ENCODE results near the gene WDHD1. TPM values are rescaled to one million over a fixed set of nuclear protein-coding genes. Genes with fewer than 3 reads are reported as not detected.

The WDHD1 gene
- total RNA-seq, 2 experiments from 2014 or later: 33.5 to 60.3 TPM

DNA sequence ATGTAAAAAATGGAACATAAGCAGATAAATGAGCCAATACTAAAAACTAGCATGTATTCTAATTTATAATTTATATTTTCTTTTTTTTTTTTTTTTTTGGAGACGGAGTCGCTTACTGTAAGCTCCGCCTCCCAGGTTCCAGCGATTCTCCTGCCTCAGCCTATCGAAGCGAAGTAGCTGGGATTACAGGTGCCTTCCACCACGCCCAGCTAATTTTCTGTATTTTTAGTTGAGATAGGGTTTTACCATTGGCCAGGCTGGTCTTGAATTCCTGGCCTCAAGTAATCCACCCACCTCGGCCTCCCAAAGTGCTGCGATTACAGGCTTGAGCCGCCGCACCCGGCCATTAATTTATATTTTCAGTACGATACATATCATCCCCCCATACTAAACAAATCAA lies 27.2 kb upstream of the WDHD1 start:
- H3K4me2 ChIP-seq (ENCODE audit: low read length): peak overlapping the region; percentile 19; the same call in 1 of the 2 replicates
- ChIA-PET POLR2A (interaction anchor here (0.6 to 1.4 kb wide), 4 partner anchors 12 to 265 kb away, joined by 3 to 5 read pairs (median 4); no protein-coding TSS in a partner anchor), CTCF (ENCODE audit: unreplicated experiment) (no interaction called here)
- DNase-seq (ENCODE audit: low spot score): no peak
- peaks cover 76% of the 10 kb centered on the region for H3K79me2 ChIP-seq (ENCODE audit: insufficient read depth, low read depth, low read length)
- TF ChIP-seq, protein P1, sequence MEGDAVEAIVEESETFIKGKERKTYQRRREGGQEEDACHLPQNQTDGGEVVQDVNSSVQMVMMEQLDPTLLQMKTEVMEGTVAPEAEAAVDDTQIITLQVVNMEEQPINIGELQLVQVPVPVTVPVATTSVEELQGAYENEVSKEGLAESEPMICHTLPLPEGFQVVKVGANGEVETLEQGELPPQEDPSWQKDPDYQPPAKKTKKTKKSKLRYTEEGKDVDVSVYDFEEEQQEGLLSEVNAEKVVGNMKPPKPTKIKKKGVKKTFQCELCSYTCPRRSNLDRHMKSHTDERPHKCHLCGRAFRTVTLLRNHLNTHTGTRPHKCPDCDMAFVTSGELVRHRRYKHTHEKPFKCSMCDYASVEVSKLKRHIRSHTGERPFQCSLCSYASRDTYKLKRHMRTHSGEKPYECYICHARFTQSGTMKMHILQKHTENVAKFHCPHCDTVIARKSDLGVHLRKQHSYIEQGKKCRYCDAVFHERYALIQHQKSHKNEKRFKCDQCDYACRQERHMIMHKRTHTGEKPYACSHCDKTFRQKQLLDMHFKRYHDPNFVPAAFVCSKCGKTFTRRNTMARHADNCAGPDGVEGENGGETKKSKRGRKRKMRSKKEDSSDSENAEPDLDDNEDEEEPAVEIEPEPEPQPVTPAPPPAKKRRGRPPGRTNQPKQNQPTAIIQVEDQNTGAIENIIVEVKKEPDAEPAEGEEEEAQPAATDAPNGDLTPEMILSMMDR (conservative IDR thresholded peaks at IDR 0.05; ENCODE audit: low read length): no peak
- no peak for TF ChIP-seq EZH2phosphoT487 (IDR thresholded peaks at IDR 0.05; ENCODE audit: borderline replicate concordance, low read depth, low read length)
- no peak overlapping the region for H3K4me3 ChIP-seq (ENCODE audit: low read depth, low read length, poor library complexity, severe bottlenecking)
- H3K36me3 ChIP-seq (ENCODE audit: insufficient read depth, low read length): peaks cover 64% of the 10 kb centered on the region
- H3K27ac ChIP-seq (ENCODE audit: low read depth, low read length, poor library complexity, severe bottlenecking): no peak overlapping the region
- H3K9me2 ChIP-seq (ENCODE audit: insufficient read depth, low read length): no peaks in the 10 kb centered on the region
- H2AFZ ChIP-seq (ENCODE audit: low read length): no peak overlapping the region
- intact Hi-C loops (cut with micrococcal nuclease; ENCODE audit: unreplicated experiment): loop anchor here (10.0 kb wide), 1 partner anchor 221 kb away; the partner anchor contains the start of gene FBXO34
- H3K9me3 ChIP-seq (ENCODE audit: low read length): no peaks in the 10 kb centered on the region
- H4K20me1 ChIP-seq (ENCODE audit: insufficient read depth, low read length): peaks cover 32% of the 10 kb centered on the region
- BruUV-seq (replicated peaks): no TSS peak
- H3K4me1 ChIP-seq (ENCODE audit: insufficient read depth, low read length, poor library complexity, severe bottlenecking): peaks cover 20% of the 10 kb centered on the region

DNA sequence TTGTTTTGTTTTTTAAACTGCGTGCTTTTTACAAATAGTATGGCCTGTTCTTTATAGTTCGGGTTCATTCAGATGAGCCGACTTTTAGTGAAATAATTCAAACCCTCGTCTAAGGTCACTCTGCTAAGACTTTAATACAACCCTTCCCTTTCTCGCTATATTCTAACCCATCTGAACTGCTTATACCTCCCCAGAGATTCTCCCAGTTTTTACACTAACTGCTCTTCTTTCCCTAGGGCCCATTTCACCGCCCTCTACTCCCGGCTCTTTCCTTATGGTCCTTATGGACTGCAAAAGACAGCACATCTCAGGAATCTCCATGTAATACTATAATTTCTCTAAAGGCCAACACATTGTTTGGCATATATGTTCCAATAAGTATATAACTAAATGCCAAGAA lies 26.6 kb upstream of the WDHD1 start:
- H3K27ac ChIP-seq (ENCODE audit: low read depth, low read length, poor library complexity, severe bottlenecking): no peak overlapping the region
- BruUV-seq (replicated peaks): no TSS peak
- intact Hi-C loops (cut with micrococcal nuclease; ENCODE audit: unreplicated experiment): loop anchor here (10.0 kb wide), 1 partner anchor 221 kb away; the partner anchor contains the start of gene FBXO34
- TF ChIP-seq EZH2phosphoT487 (IDR thresholded peaks at IDR 0.05; ENCODE audit: borderline replicate concordance, low read depth, low read length): no peak
- TF ChIP-seq, protein P1 (conservative IDR thresholded peaks at IDR 0.05; ENCODE audit: low read length): no peak
- no peaks in the 10 kb centered on the region for H3K9me2 ChIP-seq (ENCODE audit: insufficient read depth, low read length)
- CTCF ChIA-PET (ENCODE audit: unreplicated experiment): no interaction called here
- POLR2A ChIA-PET: interaction anchor here (1.1 to 1.9 kb wide), 5 partner anchors 12 to 138 kb away, joined by 3 to 12 read pairs (median 3); partner anchors contain the start of gene DLGAP5
- H3K4me1 ChIP-seq (ENCODE audit: insufficient read depth, low read length, poor library complexity, severe bottlenecking): peaks cover 20% of the 10 kb centered on the region
- no peak for DNase-seq (ENCODE audit: low spot score)
- no peaks in the 10 kb centered on the region for H3K9me3 ChIP-seq (ENCODE audit: low read length)
- no peak overlapping the region for H2AFZ ChIP-seq (ENCODE audit: low read length)
- peaks cover 59% of the 10 kb centered on the region for H3K36me3 ChIP-seq (ENCODE audit: insufficient read depth, low read length)
- H4K20me1 ChIP-seq (ENCODE audit: insufficient read depth, low read length): peaks cover 32% of the 10 kb centered on the region
- H3K4me2 ChIP-seq (ENCODE audit: low read length): peak overlapping the region; percentile 87; the same call in 1 of the 2 replicates
- no peak overlapping the region for H3K4me3 ChIP-seq (ENCODE audit: low read depth, low read length, poor library complexity, severe bottlenecking)
- H3K79me2 ChIP-seq (ENCODE audit: insufficient read depth, low read depth, low read length): peaks cover 70% of the 10 kb centered on the region

DNA sequence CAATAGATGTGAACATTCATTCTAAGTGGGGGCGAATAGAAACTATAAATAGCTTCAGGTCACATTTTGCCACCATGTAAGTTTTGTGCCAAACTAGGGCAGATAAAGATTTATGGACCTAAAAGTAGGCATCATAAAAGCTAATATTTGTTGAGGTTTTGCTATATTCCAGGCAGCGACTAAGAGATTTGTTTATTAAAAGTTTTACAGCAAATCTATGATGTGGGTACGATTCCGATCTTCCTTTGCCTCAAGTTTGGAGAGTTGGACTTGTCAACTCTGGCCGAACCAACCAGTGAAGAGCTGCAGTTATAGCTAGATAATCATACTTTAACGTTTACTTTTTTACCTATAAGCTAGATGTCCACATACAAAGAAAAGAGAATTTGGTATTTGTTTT lies 26.1 kb upstream of the WDHD1 start:
- intact Hi-C loops (cut with micrococcal nuclease; ENCODE audit: unreplicated experiment): loop anchor here (10.0 kb wide), 1 partner anchor 222 kb away; the partner anchor contains the start of gene FBXO34
- H2AFZ ChIP-seq (ENCODE audit: low read length): no peak overlapping the region
- peaks cover 65% of the 10 kb centered on the region for H3K79me2 ChIP-seq (ENCODE audit: insufficient read depth, low read depth, low read length)
- peak overlapping the region; percentile 95 for H3K4me3 ChIP-seq (ENCODE audit: low read depth, low read length, poor library complexity, severe bottlenecking)
- H3K9me2 ChIP-seq (ENCODE audit: insufficient read depth, low read length): no peaks in the 10 kb centered on the region
- peaks cover 20% of the 10 kb centered on the region for H3K4me1 ChIP-seq (ENCODE audit: insufficient read depth, low read length, poor library complexity, severe bottlenecking)
- peaks cover 29% of the 10 kb centered on the region for H4K20me1 ChIP-seq (ENCODE audit: insufficient read depth, low read length)
- TF ChIP-seq EZH2phosphoT487 (IDR thresholded peaks at IDR 0.05; ENCODE audit: borderline replicate concordance, low read depth, low read length): no peak
- TF ChIP-seq, protein P1 (conservative IDR thresholded peaks at IDR 0.05; ENCODE audit: low read length): no peak
- CTCF ChIA-PET (ENCODE audit: unreplicated experiment): no interaction called here
- BruUV-seq (replicated peaks): no TSS peak
- peaks cover 54% of the 10 kb centered on the region for H3K36me3 ChIP-seq (ENCODE audit: insufficient read depth, low read length)
- POLR2A ChIA-PET: interaction anchor here (0.5 to 1.9 kb wide), 8 partner anchors 13 to 139 kb away, joined by 3 to 12 read pairs (median 3); partner anchors contain the start of gene DLGAP5
- no peak for DNase-seq (ENCODE audit: low spot score)
- H3K27ac ChIP-seq (ENCODE audit: low read depth, low read length, poor library complexity, severe bottlenecking): no peak overlapping the region
- H3K4me2 ChIP-seq (ENCODE audit: low read length): peak overlapping the region; percentile 87
- H3K9me3 ChIP-seq (ENCODE audit: low read length): no peaks in the 10 kb centered on the region
